ENCODE measurements around the gene PTPN14.

The PTPN14 gene

DNA sequence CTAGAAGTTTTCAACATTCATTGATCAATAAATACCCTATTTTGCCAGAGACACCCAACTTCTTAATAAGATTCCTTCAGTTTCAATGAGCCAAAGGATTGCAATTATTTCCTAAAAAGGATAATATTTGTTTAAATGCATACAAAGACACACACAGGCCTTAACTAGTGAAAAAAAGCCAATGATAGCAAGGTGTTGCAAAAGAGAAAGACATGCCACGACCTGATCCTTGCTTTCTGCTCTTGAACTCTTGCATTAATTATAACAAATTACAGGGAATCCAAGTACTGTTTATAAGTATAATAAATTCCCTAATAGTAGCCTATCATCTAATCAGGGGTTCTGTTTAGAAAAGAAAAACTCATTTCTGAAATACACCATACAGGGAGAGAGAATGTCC is 131.1 kb downstream of the PTPN14 start:
- H3K36me3 ChIP-seq (ENCODE audit: control insufficient read depth, insufficient read depth, low read length), result no peaks in the 10 kb centered on the region
- no peak overlapping the region for H3K27ac ChIP-seq (ENCODE audit: insufficient read depth, low read length, poor library complexity, severe bottlenecking)
- H3K9me3 ChIP-seq (ENCODE audit: control insufficient read depth, low read length), result no peaks in the 10 kb centered on the region
- no peak overlapping the region for H3K4me3 ChIP-seq (ENCODE audit: insufficient read depth, low read depth, low read length, poor library complexity, severe bottlenecking)
- no peaks in the 10 kb centered on the region for H3K4me1 ChIP-seq (ENCODE audit: control insufficient read depth, insufficient read depth, low read length, poor library complexity, severe bottlenecking)
- no peak for DNase-seq
- no peaks in the 10 kb centered on the region for H3K27me3 ChIP-seq (replicated peaks; ENCODE audit: control insufficient read depth, insufficient read depth, low read length, poor library complexity, severe bottlenecking)

- Histone ChIP-seq H3K4me1 (ENCODE audit: control insufficient read depth, insufficient read depth, low read length, poor library complexity, severe bottlenecking) (no peaks in the 10 kb centered on the region), H3K9me3 (ENCODE audit: control insufficient read depth, low read length) (no peaks in the 10 kb centered on the region), H3K27ac (ENCODE audit: insufficient read depth, low read length, poor library complexity, severe bottlenecking) (no peak overlapping the region), H3K27me3 (replicated peaks; ENCODE audit: control insufficient read depth, insufficient read depth, low read length, poor library complexity, severe bottlenecking) (no peaks in the 10 kb centered on the region), H3K4me3 (ENCODE audit: insufficient read depth, low read depth, low read length, poor library complexity, severe bottlenecking) (no peak overlapping the region), H3K36me3 (ENCODE audit: control insufficient read depth, insufficient read depth, low read length) (no peaks in the 10 kb centered on the region)
- DNase-seq, result no peak
Observed at GRCh38 chr1:214419650-214420049, 131.8 kb downstream of the PTPN14 start.

DNA sequence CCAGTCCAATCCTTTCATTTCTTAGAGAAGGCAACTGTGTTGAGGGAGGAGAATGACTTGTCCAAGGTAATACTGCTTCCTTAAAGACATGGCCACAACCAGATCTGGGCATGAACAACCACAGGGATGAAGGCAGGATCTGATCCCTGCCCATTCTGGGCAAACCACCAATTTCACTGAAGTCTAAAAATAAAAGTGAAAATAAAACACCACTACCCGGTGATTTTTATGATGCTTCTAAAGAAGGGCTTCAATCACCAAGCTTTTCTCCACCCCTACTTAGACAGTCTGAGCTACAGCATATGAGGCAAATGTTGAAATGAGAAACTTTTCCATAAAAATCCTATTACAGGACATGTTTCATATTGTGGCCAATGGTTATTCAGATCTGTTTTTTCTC is 133.0 kb downstream of the PTPN14 start:
- Histone ChIP-seq H3K9me3 (ENCODE audit: control insufficient read depth, low read length) (no peaks in the 10 kb centered on the region), H3K27ac (ENCODE audit: insufficient read depth, low read length, poor library complexity, severe bottlenecking) (no peak overlapping the region), H3K4me1 (ENCODE audit: control insufficient read depth, insufficient read depth, low read length, poor library complexity, severe bottlenecking) (no peaks in the 10 kb centered on the region), H3K4me3 (ENCODE audit: insufficient read depth, low read depth, low read length, poor library complexity, severe bottlenecking) (no peak overlapping the region), H3K36me3 (ENCODE audit: control insufficient read depth, insufficient read depth, low read length) (no peaks in the 10 kb centered on the region), H3K27me3 (replicated peaks; ENCODE audit: control insufficient read depth, insufficient read depth, low read length, poor library complexity, severe bottlenecking) (no peaks in the 10 kb centered on the region)
- DNase-seq, result no peak

DNA sequence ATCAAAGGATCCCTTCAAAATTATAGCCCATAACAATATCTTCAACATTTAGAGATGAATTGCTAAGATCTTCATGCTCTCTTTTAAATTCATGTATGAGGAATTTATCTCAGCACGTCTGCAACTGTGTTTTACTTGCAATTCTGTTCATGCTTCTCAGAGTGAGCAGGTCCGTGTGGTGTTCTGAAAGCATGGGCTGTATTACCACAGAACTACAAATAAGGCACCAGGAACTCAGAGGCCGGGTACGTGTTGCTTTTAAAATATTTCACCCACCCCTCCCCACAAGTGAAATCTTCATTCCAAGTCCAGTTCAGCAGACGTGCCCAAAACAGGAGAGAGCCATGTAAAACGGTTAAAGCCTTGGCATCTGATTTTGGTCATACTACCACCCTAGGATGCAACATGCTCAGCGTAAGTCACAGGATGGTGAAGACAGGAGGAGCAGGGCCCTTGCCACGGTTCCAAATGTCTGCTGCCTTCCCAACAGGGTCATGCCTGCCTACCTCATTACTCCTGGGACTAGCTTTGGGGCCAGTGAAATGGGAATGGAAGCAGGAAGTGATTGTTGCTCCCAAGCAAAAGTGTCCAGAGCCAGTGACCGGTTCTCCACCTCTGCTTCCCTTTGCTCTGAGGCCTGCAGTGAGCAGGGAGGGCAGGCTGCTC is 133.7 kb downstream of the PTPN14 start:
- no peaks in the 10 kb centered on the region for H3K36me3 ChIP-seq (ENCODE audit: control insufficient read depth, insufficient read depth, low read length)
- H3K4me3 ChIP-seq (ENCODE audit: insufficient read depth, low read depth, low read length, poor library complexity, severe bottlenecking), result no peak overlapping the region
- no peaks in the 10 kb centered on the region for H3K4me1 ChIP-seq (ENCODE audit: control insufficient read depth, insufficient read depth, low read length, poor library complexity, severe bottlenecking)
- no peaks in the 10 kb centered on the region for H3K27me3 ChIP-seq (replicated peaks; ENCODE audit: control insufficient read depth, insufficient read depth, low read length, poor library complexity, severe bottlenecking)
- H3K9me3 ChIP-seq (ENCODE audit: control insufficient read depth, low read length), result no peaks in the 10 kb centered on the region
- H3K27ac ChIP-seq (ENCODE audit: insufficient read depth, low read length, poor library complexity, severe bottlenecking), result no peak overlapping the region
- DNase-seq, result no peak

- Histone ChIP-seq H3K4me1 (ENCODE audit: control insufficient read depth, insufficient read depth, low read length, poor library complexity, severe bottlenecking) (no peaks in the 10 kb centered on the region), H3K27ac (ENCODE audit: insufficient read depth, low read length, poor library complexity, severe bottlenecking) (no peak overlapping the region)
Observed at GRCh38 chr1:214416858-214417257, 134.5 kb downstream of the PTPN14 start.

GRCh38 chr1:214416417-214416816 is 135.0 kb downstream of the PTPN14 start:
- Histone ChIP-seq H3K27me3 (replicated peaks; ENCODE audit: control insufficient read depth, insufficient read depth, low read length, poor library complexity, severe bottlenecking) (no peaks in the 10 kb centered on the region), H3K9me3 (ENCODE audit: control insufficient read depth, low read length) (no peaks in the 10 kb centered on the region), H3K27ac (ENCODE audit: insufficient read depth, low read length, poor library complexity, severe bottlenecking) (no peak overlapping the region), H3K36me3 (ENCODE audit: control insufficient read depth, insufficient read depth, low read length) (no peaks in the 10 kb centered on the region), H3K4me1 (ENCODE audit: control insufficient read depth, insufficient read depth, low read length, poor library complexity, severe bottlenecking) (no peaks in the 10 kb centered on the region), H3K4me3 (ENCODE audit: insufficient read depth, low read depth, low read length, poor library complexity, severe bottlenecking) (no peak overlapping the region)
- DNase-seq, result no peak

More at GRCh38 chr1:214416858-214417257, 134.5 kb downstream of the PTPN14 start:
- DNase-seq, result no peak
- Histone ChIP-seq H3K9me3 (ENCODE audit: control insufficient read depth, low read length) (no peaks in the 10 kb centered on the region), H3K36me3 (ENCODE audit: control insufficient read depth, insufficient read depth, low read length) (no peaks in the 10 kb centered on the region), H3K4me3 (ENCODE audit: insufficient read depth, low read depth, low read length, poor library complexity, severe bottlenecking) (no peak overlapping the region), H3K27me3 (replicated peaks; ENCODE audit: control insufficient read depth, insufficient read depth, low read length, poor library complexity, severe bottlenecking) (no peaks in the 10 kb centered on the region)

DNA sequence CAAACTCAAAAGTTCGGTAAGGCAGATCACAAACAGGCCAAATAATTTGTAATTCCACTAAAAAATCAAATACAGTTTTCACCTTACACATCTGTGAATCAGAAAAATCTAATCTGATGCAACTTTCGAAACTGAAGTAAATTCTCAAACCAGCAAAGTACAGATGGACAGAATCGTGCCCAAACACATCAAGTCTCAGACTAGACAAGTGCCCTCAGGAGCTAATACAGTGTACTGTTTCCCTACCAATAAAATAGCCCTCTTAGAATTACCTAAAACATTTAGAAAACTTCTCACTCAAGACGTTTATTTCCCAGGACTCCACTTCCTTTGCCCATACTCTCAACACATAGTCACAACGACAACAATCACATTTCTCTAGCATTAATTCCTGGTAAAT is 136.3 kb downstream of the PTPN14 start:
- Histone ChIP-seq H3K4me3 (ENCODE audit: insufficient read depth, low read depth, low read length, poor library complexity, severe bottlenecking) (no peak overlapping the region), H3K4me1 (ENCODE audit: control insufficient read depth, insufficient read depth, low read length, poor library complexity, severe bottlenecking) (no peaks in the 10 kb centered on the region), H3K27ac (ENCODE audit: insufficient read depth, low read length, poor library complexity, severe bottlenecking) (no peak overlapping the region), H3K36me3 (ENCODE audit: control insufficient read depth, insufficient read depth, low read length) (no peaks in the 10 kb centered on the region), H3K9me3 (ENCODE audit: control insufficient read depth, low read length) (no peaks in the 10 kb centered on the region), H3K27me3 (replicated peaks; ENCODE audit: control insufficient read depth, insufficient read depth, low read length, poor library complexity, severe bottlenecking) (no peaks in the 10 kb centered on the region)
- no peak for DNase-seq

DNA sequence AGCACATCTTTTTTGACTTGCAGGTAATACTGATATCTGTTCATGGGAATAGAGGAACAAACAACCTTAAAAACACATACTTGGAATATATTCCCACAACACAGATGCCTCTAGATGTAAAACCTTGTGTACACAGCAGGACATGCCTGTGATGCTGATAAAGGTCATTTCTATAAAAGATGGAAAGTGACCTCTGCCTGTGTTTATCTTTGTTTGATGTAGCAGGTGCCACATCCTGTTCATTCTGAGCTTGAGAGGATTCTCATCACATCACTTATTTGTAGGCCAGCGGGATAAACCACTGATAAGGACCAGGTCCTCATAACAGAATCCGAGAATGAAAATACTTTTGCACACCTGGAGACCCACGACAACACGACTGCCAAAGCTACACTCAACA is 136.7 kb downstream of the PTPN14 start:
- Histone ChIP-seq H3K36me3 (ENCODE audit: control insufficient read depth, insufficient read depth, low read length) (no peaks in the 10 kb centered on the region), H3K27ac (ENCODE audit: insufficient read depth, low read length, poor library complexity, severe bottlenecking) (no peak overlapping the region), H3K27me3 (replicated peaks; ENCODE audit: control insufficient read depth, insufficient read depth, low read length, poor library complexity, severe bottlenecking) (no peaks in the 10 kb centered on the region), H3K4me1 (ENCODE audit: control insufficient read depth, insufficient read depth, low read length, poor library complexity, severe bottlenecking) (no peaks in the 10 kb centered on the region), H3K4me3 (ENCODE audit: insufficient read depth, low read depth, low read length, poor library complexity, severe bottlenecking) (no peak overlapping the region), H3K9me3 (ENCODE audit: control insufficient read depth, low read length) (no peaks in the 10 kb centered on the region)
- no peak for DNase-seq

- Histone ChIP-seq H3K27ac (ENCODE audit: insufficient read depth, low read length, poor library complexity, severe bottlenecking) (no peak overlapping the region), H3K36me3 (ENCODE audit: control insufficient read depth, insufficient read depth, low read length) (no peaks in the 10 kb centered on the region), H3K4me3 (ENCODE audit: insufficient read depth, low read depth, low read length, poor library complexity, severe bottlenecking) (no peak overlapping the region), H3K4me1 (ENCODE audit: control insufficient read depth, insufficient read depth, low read length, poor library complexity, severe bottlenecking) (no peaks in the 10 kb centered on the region), H3K9me3 (ENCODE audit: control insufficient read depth, low read length) (no peaks in the 10 kb centered on the region), H3K27me3 (replicated peaks; ENCODE audit: control insufficient read depth, insufficient read depth, low read length, poor library complexity, severe bottlenecking) (no peaks in the 10 kb centered on the region)
- no peak for DNase-seq
Observed at GRCh38 chr1:214413315-214413714, 138.1 kb downstream of the PTPN14 start.

DNA sequence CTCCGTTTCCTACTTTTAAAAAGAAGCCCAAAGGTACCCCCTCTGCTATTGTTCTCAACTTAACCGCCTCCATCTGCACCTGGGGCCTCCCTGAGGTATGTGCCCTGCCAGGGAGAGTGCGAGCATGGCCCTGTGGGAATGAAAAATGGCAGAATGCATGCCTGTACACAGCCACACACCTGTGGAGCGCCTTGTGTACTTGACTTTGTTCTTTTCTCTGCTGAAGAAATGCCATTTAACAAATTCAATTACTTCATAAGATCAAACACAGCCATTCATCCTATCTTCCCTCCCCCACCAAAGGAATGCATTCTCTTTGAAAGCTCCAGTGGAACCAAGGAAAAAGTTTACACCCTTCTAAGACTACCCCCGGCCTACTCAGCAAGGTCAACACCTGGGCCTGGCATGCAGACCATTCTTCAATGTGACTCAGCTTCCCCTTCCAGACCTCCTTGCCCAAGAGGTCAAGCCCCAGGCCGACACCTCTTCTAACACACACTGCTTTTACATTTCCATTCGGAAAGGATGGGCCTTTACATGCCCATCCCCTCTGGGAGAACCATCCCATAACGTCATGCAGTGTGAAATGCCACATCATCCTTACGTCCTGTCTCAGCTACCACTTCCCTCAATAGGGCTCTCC is 146.7 kb downstream of the PTPN14 start:
- H3K4me1 ChIP-seq (ENCODE audit: control insufficient read depth, insufficient read depth, low read length, poor library complexity, severe bottlenecking), result no peaks in the 10 kb centered on the region
- H3K27ac ChIP-seq (ENCODE audit: insufficient read depth, low read length, poor library complexity, severe bottlenecking), result no peak overlapping the region
- DNase-seq, result no peak
- no peaks in the 10 kb centered on the region for H3K27me3 ChIP-seq (replicated peaks; ENCODE audit: control insufficient read depth, insufficient read depth, low read length, poor library complexity, severe bottlenecking)
- H3K9me3 ChIP-seq (ENCODE audit: control insufficient read depth, low read length), result no peaks in the 10 kb centered on the region
- H3K36me3 ChIP-seq (ENCODE audit: control insufficient read depth, insufficient read depth, low read length), result no peaks in the 10 kb centered on the region
- no peak overlapping the region for H3K4me3 ChIP-seq (ENCODE audit: insufficient read depth, low read depth, low read length, poor library complexity, severe bottlenecking)

Data from effector memory CD4-positive, alpha-beta T cell (primary cell).